Measurements from ENCODE around the gene BLCAP.
"Not testable (repeated sequence)": the region's sequence is repeated elsewhere in the genome, so short reads cannot be mapped to it uniquely, and the experiment has no call there.

BLCAP gene

DNA sequence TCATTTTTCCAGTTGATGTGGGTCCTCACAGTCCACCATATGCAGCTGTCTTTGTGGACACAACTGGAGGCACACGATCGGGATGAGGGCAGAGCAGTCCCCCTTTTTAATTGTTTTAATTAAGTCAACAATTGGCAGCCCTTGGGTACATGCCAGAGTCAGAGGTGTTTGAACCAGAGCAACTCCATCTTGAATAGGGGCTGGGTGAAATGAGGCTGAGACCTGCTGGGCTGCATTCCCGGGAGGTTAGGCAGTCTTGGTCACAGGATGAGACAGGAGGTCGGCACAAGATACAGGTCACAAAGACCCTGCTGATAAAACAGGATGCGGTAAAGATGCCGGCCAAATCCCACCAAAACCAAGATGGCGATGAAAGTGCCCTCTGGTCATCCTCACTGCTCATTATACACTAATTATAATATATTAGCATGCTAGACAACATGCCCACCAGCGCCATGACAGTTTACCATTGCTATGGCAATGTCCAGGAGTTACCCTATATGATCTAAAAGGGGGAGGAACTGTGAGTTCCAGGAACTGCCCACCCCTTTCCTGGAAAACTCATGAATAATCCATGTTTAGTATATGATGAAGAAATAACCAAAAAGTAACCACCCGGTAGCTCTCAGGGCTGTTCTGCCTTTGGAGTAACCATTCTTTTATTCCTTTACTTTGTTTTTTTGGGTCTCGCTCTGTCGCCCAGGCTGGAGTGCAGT is 31.8 kb upstream of the BLCAP start:
- DNase-seq (ENCODE audit: extremely low read depth, insufficient read length): no peak
- Histone ChIP-seq H3K36me3 (ENCODE audit: control insufficient read depth, insufficient read depth, low read length) (no peaks in the 10 kb centered on the region), H3K27me3 (replicated peaks; ENCODE audit: control insufficient read depth, insufficient read depth, low read length) (no peaks in the 10 kb centered on the region; the same call in none of the 2 replicates), H3K4me3 (replicated peaks; ENCODE audit: low read depth, low read length) (no peak overlapping the region)
- TF ChIP-seq, protein P1, sequence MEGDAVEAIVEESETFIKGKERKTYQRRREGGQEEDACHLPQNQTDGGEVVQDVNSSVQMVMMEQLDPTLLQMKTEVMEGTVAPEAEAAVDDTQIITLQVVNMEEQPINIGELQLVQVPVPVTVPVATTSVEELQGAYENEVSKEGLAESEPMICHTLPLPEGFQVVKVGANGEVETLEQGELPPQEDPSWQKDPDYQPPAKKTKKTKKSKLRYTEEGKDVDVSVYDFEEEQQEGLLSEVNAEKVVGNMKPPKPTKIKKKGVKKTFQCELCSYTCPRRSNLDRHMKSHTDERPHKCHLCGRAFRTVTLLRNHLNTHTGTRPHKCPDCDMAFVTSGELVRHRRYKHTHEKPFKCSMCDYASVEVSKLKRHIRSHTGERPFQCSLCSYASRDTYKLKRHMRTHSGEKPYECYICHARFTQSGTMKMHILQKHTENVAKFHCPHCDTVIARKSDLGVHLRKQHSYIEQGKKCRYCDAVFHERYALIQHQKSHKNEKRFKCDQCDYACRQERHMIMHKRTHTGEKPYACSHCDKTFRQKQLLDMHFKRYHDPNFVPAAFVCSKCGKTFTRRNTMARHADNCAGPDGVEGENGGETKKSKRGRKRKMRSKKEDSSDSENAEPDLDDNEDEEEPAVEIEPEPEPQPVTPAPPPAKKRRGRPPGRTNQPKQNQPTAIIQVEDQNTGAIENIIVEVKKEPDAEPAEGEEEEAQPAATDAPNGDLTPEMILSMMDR (IDR thresholded peaks at IDR 0.05; ENCODE audit: insufficient read depth, low read length, poor library complexity, severe bottlenecking): no peak

DNA sequence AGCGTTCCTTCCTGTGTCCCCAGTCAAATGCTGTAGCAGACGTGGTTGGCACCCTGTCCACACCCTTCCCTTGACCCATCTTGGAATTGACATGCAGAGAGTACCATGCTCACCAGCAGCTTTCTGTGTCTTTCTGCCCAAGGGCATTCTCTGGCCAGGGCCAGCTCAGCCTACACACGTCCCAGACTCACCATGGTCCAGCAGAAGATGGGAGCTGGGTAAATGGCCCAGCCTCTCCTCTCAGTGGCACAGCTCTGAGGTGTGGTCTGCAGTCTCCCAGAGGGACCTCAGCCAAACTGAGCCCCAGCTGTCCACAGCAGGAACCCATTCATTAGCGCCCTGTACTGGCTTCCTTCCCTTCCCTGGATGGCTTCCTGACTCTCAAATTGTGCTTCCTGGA is 31.1 kb upstream of the BLCAP start:
- TF ChIP-seq, protein P1 (IDR thresholded peaks at IDR 0.05; ENCODE audit: insufficient read depth, low read length, poor library complexity, severe bottlenecking): no peak
- no peaks in the 10 kb centered on the region for H3K36me3 ChIP-seq (ENCODE audit: control insufficient read depth, insufficient read depth, low read length)
- no peak for DNase-seq (ENCODE audit: extremely low read depth, insufficient read length)
- no peaks in the 10 kb centered on the region; the same call in none of the 2 replicates for H3K27me3 ChIP-seq (replicated peaks; ENCODE audit: control insufficient read depth, insufficient read depth, low read length)
- no peak overlapping the region for H3K4me3 ChIP-seq (replicated peaks; ENCODE audit: low read depth, low read length)

DNA sequence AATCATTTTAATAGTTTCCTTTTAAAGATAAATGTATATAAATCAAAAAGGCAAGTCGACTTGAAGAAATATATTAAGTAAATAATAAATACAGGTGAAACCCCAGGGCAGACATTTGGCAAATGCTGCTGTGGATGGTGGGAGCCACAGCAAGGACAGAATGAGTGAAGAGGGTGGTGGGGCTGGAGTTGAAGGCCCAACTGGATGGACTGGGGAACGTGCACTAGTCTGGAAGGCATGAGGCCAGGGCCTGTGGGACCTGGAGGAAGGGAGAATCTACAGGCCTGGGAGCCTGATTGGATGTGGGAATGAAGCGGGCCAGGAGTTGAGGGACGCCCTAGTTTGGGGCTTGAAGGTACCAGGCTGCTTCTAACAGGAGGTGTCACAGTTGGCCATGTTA is 30.6 kb upstream of the BLCAP start:
- TF ChIP-seq, protein P1 (IDR thresholded peaks at IDR 0.05; ENCODE audit: insufficient read depth, low read length, poor library complexity, severe bottlenecking): no peak
- no peak for DNase-seq (ENCODE audit: extremely low read depth, insufficient read length)
- no peaks in the 10 kb centered on the region for H3K36me3 ChIP-seq (ENCODE audit: control insufficient read depth, insufficient read depth, low read length)
- H3K27me3 ChIP-seq (replicated peaks; ENCODE audit: control insufficient read depth, insufficient read depth, low read length): no peaks in the 10 kb centered on the region; the same call in 1 of the 2 replicates
- no peak overlapping the region for H3K4me3 ChIP-seq (replicated peaks; ENCODE audit: low read depth, low read length)

DNA sequence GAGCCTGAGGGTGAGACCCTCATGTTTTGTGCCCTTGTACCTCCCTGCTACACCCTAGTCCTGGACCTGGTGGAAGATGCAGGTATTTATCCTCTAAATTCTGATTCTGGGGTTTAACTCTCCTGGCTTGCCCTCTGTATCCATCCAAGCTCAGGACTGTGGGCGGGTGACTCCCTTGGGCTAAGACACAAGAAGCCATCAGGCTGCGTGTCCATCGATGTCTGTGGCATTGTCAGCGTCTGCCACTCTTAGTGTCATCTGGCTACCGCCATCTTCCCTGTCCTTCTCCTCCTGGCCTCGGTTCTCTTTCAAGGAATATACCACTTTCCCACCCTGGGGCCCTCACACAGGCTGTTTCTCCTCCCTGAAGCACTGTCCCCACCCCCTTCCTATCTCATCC is 28.9 kb upstream of the BLCAP start:
- H3K36me3 ChIP-seq (ENCODE audit: control insufficient read depth, insufficient read depth, low read length): no peaks in the 10 kb centered on the region
- TF ChIP-seq, protein P1 (IDR thresholded peaks at IDR 0.05; ENCODE audit: insufficient read depth, low read length, poor library complexity, severe bottlenecking): no peak
- no peak overlapping the region for H3K4me3 ChIP-seq (replicated peaks; ENCODE audit: low read depth, low read length)

DNA sequence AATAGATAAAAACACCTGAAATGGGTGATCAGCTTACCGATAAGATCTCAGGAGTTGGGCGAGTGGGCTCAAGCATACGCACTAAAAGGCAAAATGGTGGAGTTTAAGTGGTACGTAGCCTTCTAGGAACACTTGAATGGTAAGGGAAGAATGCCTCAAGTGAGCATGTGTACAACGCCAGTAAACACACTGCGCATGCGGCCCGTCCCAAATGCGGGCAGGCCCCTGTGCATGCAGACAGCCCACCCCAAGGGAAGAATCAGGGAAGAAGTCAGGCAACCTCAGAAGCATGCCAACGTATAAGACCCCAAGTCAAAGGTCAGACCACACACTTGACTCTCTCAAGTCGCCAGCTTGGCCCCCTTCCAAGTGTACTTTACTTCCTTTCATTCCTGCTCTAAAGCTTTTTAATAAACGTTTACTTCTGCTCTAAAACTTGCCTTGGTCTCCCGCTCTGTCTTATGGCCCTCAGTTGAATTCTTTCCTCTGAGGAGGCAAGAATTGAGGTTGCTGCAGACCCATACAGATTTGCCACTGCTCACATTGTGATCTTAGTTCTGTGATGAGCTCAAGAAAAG is 27.1 kb upstream of the BLCAP start:
- H3K27me3 ChIP-seq (replicated peaks; ENCODE audit: control insufficient read depth, insufficient read depth, low read length); DNase-seq (ENCODE audit: extremely low read depth, insufficient read length); H3K36me3 ChIP-seq (ENCODE audit: control insufficient read depth, insufficient read depth, low read length); H3K4me3 ChIP-seq (replicated peaks; ENCODE audit: low read depth, low read length): not testable (repeated sequence)

More for the DNA sequence above, 28.9 kb upstream of the BLCAP start:
- DNase-seq (ENCODE audit: extremely low read depth, insufficient read length): no peak
- H3K27me3 ChIP-seq (replicated peaks; ENCODE audit: control insufficient read depth, insufficient read depth, low read length): no peaks in the 10 kb centered on the region

DNA sequence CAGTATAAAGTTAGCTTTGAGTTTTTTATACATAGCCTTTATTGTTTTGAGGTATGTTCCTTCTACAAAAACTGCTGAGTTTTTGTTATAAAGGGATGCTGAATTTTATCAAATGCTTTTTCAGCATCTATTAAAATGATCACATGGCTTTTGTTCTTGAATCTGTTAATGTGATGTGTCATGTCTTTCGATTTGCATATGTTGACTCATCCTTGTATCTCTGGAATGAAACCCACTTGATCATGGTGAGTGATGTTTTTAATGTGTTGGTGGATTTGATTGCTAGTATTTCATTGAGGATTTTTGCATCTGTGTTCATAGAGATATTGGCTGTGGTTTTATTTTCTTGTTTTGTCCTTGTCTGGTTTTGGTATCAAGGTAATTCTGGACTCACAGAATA is 24.7 kb upstream of the BLCAP start:
- Histone ChIP-seq H3K27me3 (replicated peaks; ENCODE audit: control insufficient read depth, insufficient read depth, low read length) (no peaks in the 10 kb centered on the region), H3K36me3 (ENCODE audit: control insufficient read depth, insufficient read depth, low read length) (no peaks in the 10 kb centered on the region), H3K4me3 (replicated peaks; ENCODE audit: low read depth, low read length) (no peak overlapping the region)
- TF ChIP-seq, protein P1 (IDR thresholded peaks at IDR 0.05; ENCODE audit: insufficient read depth, low read length, poor library complexity, severe bottlenecking): no peak
- DNase-seq (ENCODE audit: extremely low read depth, insufficient read length): no peak

DNA sequence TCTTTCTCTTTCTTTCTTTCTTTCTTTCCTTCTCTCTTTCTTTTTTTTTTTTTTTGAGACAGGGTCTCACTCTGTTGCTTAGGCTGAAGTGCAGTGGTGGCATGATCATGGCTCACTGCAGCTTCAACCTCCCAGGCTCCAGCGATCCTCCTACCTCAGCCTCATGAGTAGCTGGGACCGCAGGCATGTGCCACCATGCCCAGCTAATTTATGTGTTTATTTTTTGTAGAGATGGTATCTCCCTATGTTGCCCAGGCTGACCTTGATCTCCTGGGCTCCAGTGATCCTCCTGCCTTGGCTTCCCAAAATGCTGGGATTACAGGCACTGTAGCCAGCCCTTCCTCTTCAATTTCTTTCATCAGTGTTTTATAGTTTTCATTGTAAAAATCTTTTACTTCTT is 24.0 kb upstream of the BLCAP start:
- H3K36me3 ChIP-seq (ENCODE audit: control insufficient read depth, insufficient read depth, low read length); DNase-seq (ENCODE audit: extremely low read depth, insufficient read length); H3K4me3 ChIP-seq (replicated peaks; ENCODE audit: low read depth, low read length); H3K27me3 ChIP-seq (replicated peaks; ENCODE audit: control insufficient read depth, insufficient read depth, low read length): not testable (repeated sequence)

DNA sequence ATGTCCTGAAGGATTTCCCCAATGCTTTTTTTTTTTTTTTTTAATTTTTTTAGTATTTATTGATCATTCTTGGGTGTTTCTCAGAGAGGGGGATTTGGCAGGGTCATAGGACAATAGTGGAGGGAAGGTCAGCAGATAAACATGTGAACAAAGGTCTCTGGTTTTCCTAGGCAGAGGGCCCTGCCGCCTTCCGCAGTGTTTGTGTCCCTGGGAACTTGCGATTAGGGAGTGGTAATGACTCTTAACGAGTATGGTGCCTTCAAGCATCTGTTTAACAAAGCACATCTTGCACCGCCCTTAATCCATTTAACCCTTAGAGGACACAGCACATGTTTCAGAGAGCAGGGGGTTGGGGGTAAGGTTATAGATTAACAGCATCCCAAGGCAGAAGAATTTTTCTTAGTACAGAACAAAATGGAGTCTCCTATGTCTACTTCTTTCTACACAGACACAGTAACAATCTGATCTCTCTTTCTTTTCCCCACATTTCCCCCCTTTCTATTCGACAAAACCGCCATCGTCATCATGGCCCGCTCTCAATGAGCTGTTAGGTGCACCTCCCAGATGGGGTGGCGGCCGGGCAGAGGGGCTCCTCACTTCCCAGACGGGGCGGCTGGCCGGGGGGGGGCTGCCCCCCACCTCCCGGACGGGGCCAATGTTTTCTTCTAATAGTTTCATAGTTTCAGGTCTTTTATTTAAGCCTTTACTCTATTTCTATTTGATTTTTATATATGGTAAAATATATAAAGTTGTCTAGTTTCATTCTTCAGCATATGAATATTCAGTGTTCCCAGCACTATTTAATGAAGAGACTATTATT is 22.6 kb upstream of the BLCAP start:
- not testable (repeated sequence) for H3K4me3 ChIP-seq (replicated peaks; ENCODE audit: low read depth, low read length); DNase-seq (ENCODE audit: extremely low read depth, insufficient read length); H3K36me3 ChIP-seq (ENCODE audit: control insufficient read depth, insufficient read depth, low read length); H3K27me3 ChIP-seq (replicated peaks; ENCODE audit: control insufficient read depth, insufficient read depth, low read length)

Data from GM06990 (cell line).